CD8-positive, alpha-beta memory T cell (primary cell): ENCODE data around the gene C2orf80. TPM values are rescaled to one million over a fixed set of nuclear protein-coding genes. Genes with fewer than 3 reads are reported as not detected.
"Not testable (repeated sequence)": the region's sequence is repeated elsewhere in the genome, so short reads cannot be mapped to it uniquely, and the experiment has no call there.

Source experiments
- CTCF ChIA-PET: fragments of 350-600 bp; sonication (Branson Sonifier 250); formaldehyde crosslinking; loops from one replicate; lab custom pipeline; 2021; ENCODE audit warnings: antibody characterized with exemption; lab: Charles Lee
- POLR2A ChIA-PET: fragments of 350-600 bp; sonication (Branson Sonifier 250); formaldehyde crosslinking; loops from one replicate; lab custom pipeline; 2021; ENCODE audit warnings: antibody characterized with exemption; lab: Charles Lee
- DNase-seq, 5 donors: peaks; one replicate each; pipeline versions ENCODE4 v3.0.0 to v3.0.0-alpha.2; 2020 to 2022; ENCODE audit warnings: mixed read lengths in 1 of 5
- H3K27ac ChIP-seq: one replicate; pipeline ENCODE4 v1.7.0; 2013; ENCODE audit warnings: low read depth, mild to moderate bottlenecking, low read length, moderate library complexity
- H3K27me3 ChIP-seq: 2 replicates; pipeline ENCODE4 v1.7.0; 2013; ENCODE audit warnings: low read length, mild to moderate bottlenecking; ENCODE audit not compliant: insufficient read depth, poor library complexity, severe bottlenecking
- H3K36me3 ChIP-seq: 2 replicates; pipeline ENCODE4 v1.7.0; 2013; ENCODE audit warnings: mild to moderate bottlenecking, low read length, moderate library complexity; ENCODE audit not compliant: insufficient read depth
- H3K4me1 ChIP-seq: 2 replicates; pipeline ENCODE4 v1.7.0; 2013; ENCODE audit warnings: mild to moderate bottlenecking, low read length, moderate library complexity; ENCODE audit not compliant: insufficient read depth
- H3K4me3 ChIP-seq: 2 replicates; pipeline ENCODE4 v1.7.0; 2013; ENCODE audit warnings: mild to moderate bottlenecking, low read length
- H3K9me3 ChIP-seq: 2 replicates; pipeline ENCODE4 v1.7.0; 2013; ENCODE audit warnings: mild to moderate bottlenecking, low read length
- H3K27ac Mint-ChIP-seq, 8 donors: one replicate each; pipeline ENCODE4 v1.8.0; 2020 to 2021; ENCODE audit warnings: mixed read lengths in 8 of 8, mild to moderate bottlenecking in 6 of 8, inconsistent platforms in 3 of 8, moderate library complexity in 3 of 8
- H3K27me3 Mint-ChIP-seq, 2 donors: one replicate each; pipeline ENCODE4 v1.8.0; 2020 to 2021; ENCODE audit warnings: mixed read lengths in 2 of 2, mild to moderate bottlenecking in 1 of 2, moderate library complexity in 1 of 2
- H3K36me3 Mint-ChIP-seq, 3 donors: one replicate each; pipeline ENCODE4 v1.8.0; 2020 to 2021; ENCODE audit warnings: mixed read lengths in 3 of 3, inconsistent platforms in 1 of 3, mild to moderate bottlenecking in 1 of 3
- H3K4me1 Mint-ChIP-seq, 3 donors: one replicate each; pipeline ENCODE4 v1.8.0; 2020 to 2021; ENCODE audit warnings: mixed read lengths in 3 of 3, inconsistent platforms in 1 of 3, mild to moderate bottlenecking in 1 of 3
- H3K4me3 Mint-ChIP-seq, 7 donors: one replicate each; pipeline ENCODE4 v1.8.0; 2020 to 2021; ENCODE audit warnings: mixed read lengths in 7 of 7, mild to moderate bottlenecking in 6 of 7, moderate library complexity in 4 of 7, inconsistent platforms in 2 of 7
- H3K9me3 Mint-ChIP-seq, 5 donors: one replicate each; pipeline ENCODE4 v1.8.0; 2020 to 2022; ENCODE audit warnings: mixed read lengths in 5 of 5, mild to moderate bottlenecking in 3 of 5, moderate library complexity in 2 of 5, inconsistent platforms in 1 of 5
- polyA plus RNA-seq: library from polyadenylated mRNA; unstranded; fragments of 300-500 nt; fragmentation: Illumina TruSeq; gene quantifications from one replicate; pipeline ENCODE4 v1.2.3, GENCODE V29; 2021
- total RNA-seq, 2 experiments: library from RNA; stranded (reverse); gene quantifications; one replicate each; pipeline ENCODE4 v1.2.3, GENCODE V29; 2021

C2orf80 gene
- total and polyA plus RNA-seq, 3 experiments from 2014 or later = not detected

DNA sequence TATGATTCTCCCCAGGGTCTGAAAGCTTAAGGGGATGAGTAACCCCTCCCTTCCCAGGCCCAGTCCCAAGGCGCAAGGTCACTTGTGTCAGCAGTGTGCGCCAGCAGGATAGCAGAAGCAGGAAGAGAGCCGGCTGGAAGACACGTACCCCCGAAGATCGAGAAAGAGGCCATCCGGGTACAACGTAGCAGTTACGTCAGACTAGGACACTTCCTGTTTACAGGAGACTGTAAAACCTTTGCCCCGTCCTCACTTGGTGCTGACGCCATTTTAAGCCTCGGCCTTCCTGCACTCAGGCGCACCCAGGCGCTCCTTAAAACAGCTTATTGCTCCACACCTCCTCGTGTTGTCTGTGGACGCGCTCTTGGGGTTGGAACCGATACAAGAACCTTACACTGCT is 50.4 kb downstream of the C2orf80 start:
- ChIA-PET CTCF (no interaction called here), POLR2A (no interaction called here)
- H3K4me1 ChIP-seq = peaks cover 7% of the 10 kb centered on the region
- no peak for DNase-seq
- H3K9me3 ChIP-seq = no peaks in the 10 kb centered on the region
- Mint-ChIP-seq H3K9me3 (peaks cover 0 to 6% (median 0%) of the 10 kb centered on the region in 5 donors), H3K27ac (no peak overlapping the region), H3K4me3 (no peak overlapping the region), H3K4me1 (peaks cover 6 to 11% (median 8%) of the 10 kb centered on the region in 3 donors), H3K36me3 (peaks cover 0 to 4% (median 0%) of the 10 kb centered on the region in 3 donors), H3K27me3 (peaks cover 0 to 4% of the 10 kb centered on the region in 2 donors)
- H3K27me3 ChIP-seq = no peaks in the 10 kb centered on the region
- H3K27ac ChIP-seq = no peak overlapping the region
- no peaks in the 10 kb centered on the region for H3K36me3 ChIP-seq
- no peak overlapping the region for H3K4me3 ChIP-seq

DNA sequence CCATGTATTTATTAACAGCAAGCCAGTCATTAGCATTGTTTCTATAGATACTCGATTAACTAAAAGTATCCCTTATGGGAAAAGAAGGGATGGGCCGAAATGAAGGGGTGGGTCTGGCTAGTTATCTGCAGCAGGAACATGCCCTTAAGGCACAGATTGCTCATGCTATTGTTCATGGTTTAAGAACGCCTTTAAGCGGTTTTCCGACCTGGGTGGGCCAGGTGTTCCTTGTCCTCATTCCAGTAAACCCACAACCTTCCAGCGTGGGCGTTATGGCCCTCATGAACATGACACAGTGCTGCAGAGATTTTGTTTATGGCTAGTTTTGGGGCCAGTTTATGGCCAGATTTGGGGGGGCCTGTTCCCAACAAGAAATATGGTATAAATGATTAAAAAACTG is 51.5 kb downstream of the C2orf80 start:
- H3K4me1 ChIP-seq, CTCF ChIA-PET, H3K9me3 Mint-ChIP-seq, H3K4me3 Mint-ChIP-seq, H3K27ac Mint-ChIP-seq, H3K36me3 Mint-ChIP-seq, H3K27ac ChIP-seq, DNase-seq, POLR2A ChIA-PET, H3K36me3 ChIP-seq, H3K9me3 ChIP-seq, H3K27me3 ChIP-seq, H3K4me3 ChIP-seq, H3K27me3 Mint-ChIP-seq: not testable (repeated sequence)
- H3K4me1 Mint-ChIP-seq = peaks cover 6 to 11% (median 8%) of the 10 kb centered on the region in 3 donors

DNA sequence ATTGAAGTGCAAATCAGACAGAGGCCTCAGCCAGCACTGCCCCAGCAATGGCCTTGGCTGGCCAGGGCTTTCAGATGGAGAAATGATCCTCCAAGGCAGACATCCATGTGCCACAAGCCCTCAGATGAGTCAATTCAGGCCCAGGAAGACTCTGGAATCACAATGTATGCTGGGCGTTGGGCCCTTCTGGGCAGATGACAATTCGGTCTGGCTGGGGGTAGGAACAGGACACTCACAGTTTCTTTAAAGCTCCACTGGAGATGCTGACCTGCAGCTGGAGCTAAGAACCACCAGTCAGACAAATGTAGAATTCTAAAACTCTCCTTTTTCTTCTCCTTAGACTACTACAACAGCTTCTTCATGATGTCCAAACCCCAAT is 53.1 kb downstream of the C2orf80 start:
- peaks cover 7% of the 10 kb centered on the region for H3K4me1 ChIP-seq
- Mint-ChIP-seq H3K9me3 (peaks cover 0 to 6% (median 0%) of the 10 kb centered on the region in 5 donors), H3K4me1 (peaks cover 6 to 11% (median 8%) of the 10 kb centered on the region in 3 donors), H3K27ac (no peak overlapping the region), H3K27me3 (peaks cover 4 to 6% of the 10 kb centered on the region in 2 donors), H3K4me3 (no peak overlapping the region), H3K36me3 (peaks cover 0 to 4% (median 0%) of the 10 kb centered on the region in 3 donors)
- ChIA-PET CTCF (no interaction called here), POLR2A (no interaction called here)
- H3K4me3 ChIP-seq = no peak overlapping the region
- no peak for DNase-seq
- H3K27me3 ChIP-seq = no peaks in the 10 kb centered on the region
- H3K9me3 ChIP-seq = no peaks in the 10 kb centered on the region
- no peaks in the 10 kb centered on the region for H3K36me3 ChIP-seq
- no peak overlapping the region for H3K27ac ChIP-seq

DNA sequence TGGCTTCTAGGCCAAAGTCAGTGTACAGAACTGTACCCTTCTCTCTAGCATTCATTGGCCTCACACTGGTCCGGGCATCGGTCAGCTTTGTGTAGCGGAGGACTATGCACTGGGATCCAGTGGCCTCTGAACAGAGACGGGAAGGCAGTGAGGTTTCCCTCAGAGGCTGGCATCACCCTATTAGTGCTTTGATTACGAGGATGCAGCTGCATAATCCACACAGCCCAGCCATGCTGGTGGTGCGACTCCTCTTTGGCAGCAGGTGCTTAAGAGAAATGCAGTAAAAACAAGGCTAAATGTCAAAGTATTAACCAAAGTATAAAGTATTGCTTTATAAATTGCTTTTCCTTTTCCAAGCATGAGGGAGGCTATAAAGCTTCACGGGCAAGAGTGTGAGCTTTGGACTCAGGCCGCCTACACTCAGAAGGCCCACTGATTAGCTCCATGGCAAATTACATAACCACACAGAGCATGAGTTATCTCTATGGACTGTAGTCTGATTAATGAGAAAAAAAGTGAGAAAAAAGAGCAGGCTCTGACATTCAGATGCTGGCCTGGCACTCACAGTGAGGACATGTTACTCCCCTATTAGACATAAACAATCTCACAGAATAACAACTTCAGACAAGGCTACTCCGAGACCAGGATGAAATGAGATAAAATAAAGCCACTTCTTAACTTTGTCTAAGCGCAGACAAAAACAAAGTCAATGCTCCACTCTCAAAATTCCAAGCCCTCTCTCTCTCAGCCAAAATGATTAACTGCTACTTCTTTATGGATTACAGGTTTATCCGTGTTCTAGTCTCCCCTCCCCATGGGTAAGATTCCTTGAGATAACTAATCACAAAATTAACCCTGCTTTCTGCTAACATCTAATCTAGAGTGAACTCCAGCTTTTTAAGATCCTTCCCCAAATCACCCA is 53.8 kb downstream of the C2orf80 start:
- Histone ChIP-seq H3K27me3 (no peaks in the 10 kb centered on the region), H3K9me3 (no peaks in the 10 kb centered on the region), H3K36me3 (no peaks in the 10 kb centered on the region), H3K4me1 (peaks cover 7% of the 10 kb centered on the region), H3K27ac (no peak overlapping the region), H3K4me3 (no peak overlapping the region)
- Mint-ChIP-seq H3K4me1 (peaks cover 6 to 11% (median 8%) of the 10 kb centered on the region in 3 donors), H3K27me3 (peaks cover 4 to 6% of the 10 kb centered on the region in 2 donors), H3K27ac (no peak overlapping the region), H3K4me3 (no peak overlapping the region), H3K9me3 (peaks cover 0 to 6% (median 0%) of the 10 kb centered on the region in 5 donors), H3K36me3 (peaks cover 0 to 4% (median 0%) of the 10 kb centered on the region in 3 donors)
- CTCF ChIA-PET = no interaction called here
- DNase-seq = no peak
- POLR2A ChIA-PET = no interaction called here

DNA sequence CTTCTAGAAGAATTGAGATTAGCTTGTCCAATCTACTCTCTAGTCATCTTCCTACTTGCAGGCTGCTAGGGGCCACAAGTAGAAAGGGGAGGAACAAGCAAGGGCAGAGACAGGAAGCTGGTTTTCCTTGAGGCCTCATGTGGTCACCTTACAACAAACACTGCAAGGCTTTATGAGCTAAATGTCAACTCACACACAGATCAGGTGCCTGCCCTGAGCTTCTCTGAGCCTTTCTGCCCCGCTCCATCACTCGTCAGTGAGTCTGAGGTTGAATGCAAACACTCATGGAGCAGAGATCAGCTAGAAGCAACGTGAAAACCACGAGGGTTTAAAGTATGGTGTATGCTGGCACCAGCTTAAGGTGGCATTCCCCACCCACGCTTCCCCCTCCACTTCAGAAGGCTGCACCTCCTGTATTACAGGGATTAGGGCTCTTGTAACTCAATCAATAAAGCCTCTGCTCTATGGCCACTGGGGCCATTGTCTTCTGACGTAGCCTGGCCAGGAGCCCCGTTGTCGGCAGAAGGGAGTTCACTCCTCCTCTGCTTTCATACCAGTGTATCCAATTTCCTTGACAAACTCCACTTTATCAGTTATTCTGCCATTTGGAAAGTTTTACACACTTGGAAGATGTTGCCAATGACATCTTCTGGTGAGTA is 54.8 kb downstream of the C2orf80 start:
- Histone ChIP-seq H3K4me1 (peaks cover 7% of the 10 kb centered on the region), H3K4me3 (no peak overlapping the region), H3K27ac (no peak overlapping the region), H3K9me3 (no peaks in the 10 kb centered on the region), H3K36me3 (no peaks in the 10 kb centered on the region), H3K27me3 (no peaks in the 10 kb centered on the region)
- Mint-ChIP-seq H3K36me3 (peaks cover 0 to 4% (median 0%) of the 10 kb centered on the region in 3 donors), H3K4me1 (peaks cover 6 to 11% (median 8%) of the 10 kb centered on the region in 3 donors), H3K27ac (peak overlapping the region in 1 of 8 donors; percentile 61), H3K27me3 (peaks cover 4 to 7% of the 10 kb centered on the region in 2 donors), H3K9me3 (peaks cover 0 to 6% (median 0%) of the 10 kb centered on the region in 5 donors), H3K4me3 (peak overlapping the region in 1 of 7 donors; percentile 15)
- peak in 1 of 5 donors; percentile 14 for DNase-seq
- ChIA-PET CTCF (no interaction called here), POLR2A (no interaction called here)

DNA sequence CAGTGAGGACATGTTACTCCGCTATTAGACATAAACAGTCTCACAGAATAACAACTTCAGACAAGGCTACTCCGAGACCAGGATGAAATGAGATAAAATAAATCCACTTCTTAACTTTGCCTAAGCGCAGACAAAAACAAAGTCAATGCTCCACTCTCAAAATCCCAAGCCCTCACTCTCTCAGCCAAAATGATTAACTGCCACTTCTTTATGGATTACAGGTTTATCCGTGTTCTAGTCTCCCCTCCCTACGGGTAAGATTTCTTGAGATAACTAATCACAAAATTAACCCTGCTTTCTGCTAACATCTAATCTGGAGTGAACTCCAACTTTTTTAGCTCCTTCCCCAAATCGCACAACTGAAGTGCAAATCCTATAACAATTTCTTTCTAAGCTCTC is 59.1 kb downstream of the C2orf80 start:
- H3K27me3 Mint-ChIP-seq = peaks cover 2 to 17% of the 10 kb centered on the region in 2 donors
- H3K4me1 ChIP-seq = peaks cover 7% of the 10 kb centered on the region
- H3K9me3 ChIP-seq = no peaks in the 10 kb centered on the region
- H3K27ac Mint-ChIP-seq = no peak overlapping the region
- no peak overlapping the region for H3K4me3 Mint-ChIP-seq
- DNase-seq = no peak
- ChIA-PET POLR2A (no interaction called here), CTCF (no interaction called here)
- peaks cover 6 to 9% (median 8%) of the 10 kb centered on the region in 3 donors for H3K4me1 Mint-ChIP-seq
- no peaks in the 10 kb centered on the region for H3K9me3 Mint-ChIP-seq
- H3K4me3 ChIP-seq = no peak overlapping the region
- H3K27me3 ChIP-seq = no peaks in the 10 kb centered on the region
- H3K36me3 ChIP-seq = no peaks in the 10 kb centered on the region
- no peaks in the 10 kb centered on the region for H3K36me3 Mint-ChIP-seq
- no peak overlapping the region for H3K27ac ChIP-seq

DNA sequence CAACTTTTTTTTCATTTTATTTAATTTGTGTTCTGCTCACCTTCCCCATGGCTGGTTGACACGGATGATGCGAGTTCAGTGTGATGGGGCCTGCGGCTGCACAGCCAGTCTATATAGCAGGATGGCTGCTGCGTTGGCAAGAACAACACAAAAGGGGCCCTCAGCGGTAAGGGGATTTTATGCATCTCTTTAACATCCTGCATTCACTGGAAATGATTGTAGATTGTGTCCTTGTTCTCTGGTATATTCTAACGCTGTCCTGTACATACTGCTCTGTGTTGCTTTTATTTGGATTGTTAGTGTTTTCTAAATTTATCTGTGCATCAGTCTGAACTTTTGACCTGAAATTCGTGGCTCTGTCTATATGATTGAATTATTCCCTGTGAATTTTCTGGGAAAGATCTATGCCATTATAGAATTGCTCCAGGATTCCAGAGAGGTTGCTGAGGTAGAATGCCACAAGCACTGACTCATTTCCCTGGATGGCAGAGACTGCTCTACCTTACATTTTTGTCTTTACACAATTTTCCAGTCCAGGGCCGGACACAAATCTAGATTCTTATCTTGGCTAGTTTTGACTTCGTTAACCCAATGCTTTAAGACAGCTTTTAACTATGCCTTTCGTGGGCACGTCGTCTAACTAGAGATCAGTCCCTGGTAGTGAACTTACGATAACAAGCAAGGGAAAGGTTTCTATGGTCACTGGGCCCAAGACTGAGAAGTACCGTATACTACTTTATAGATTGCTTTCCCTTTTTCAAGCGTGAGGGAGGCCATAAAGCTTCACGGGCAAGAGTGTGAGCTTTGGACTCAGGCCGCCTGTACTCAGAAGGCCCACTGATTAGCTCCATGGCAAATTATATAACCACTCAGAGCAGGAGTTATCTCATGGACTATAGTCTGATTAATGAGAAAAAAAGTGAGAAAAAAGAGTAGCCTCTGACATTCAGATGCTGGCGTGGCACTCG is 59.8 kb downstream of the C2orf80 start, which contains the start of gene CRYGC:
CRYGC (minus strand) TSS at position 85 of the 968 bp plus-strand sequence; CDS start at position 49, 36 bp downstream.
- no peaks in the 10 kb centered on the region for H3K36me3 ChIP-seq
- DNase-seq = no peak
- H3K4me1 ChIP-seq = peaks cover 2% of the 10 kb centered on the region
- H3K4me1 Mint-ChIP-seq = peaks cover 0 to 6% (median 3%) of the 10 kb centered on the region in 3 donors
- H3K9me3 ChIP-seq = no peaks in the 10 kb centered on the region
- no peaks in the 10 kb centered on the region for H3K9me3 Mint-ChIP-seq
- no peak within 1 kb of the TSS for H3K4me3 ChIP-seq
- ChIA-PET CTCF (no interaction called here), POLR2A (no interaction called here)
- no peak within 1 kb of the TSS for H3K27ac ChIP-seq
- H3K27me3 ChIP-seq = no peaks in the 10 kb centered on the region
- H3K36me3 Mint-ChIP-seq = peaks cover 0 to 1% (median 0%) of the 10 kb centered on the region in 3 donors
- H3K4me3 Mint-ChIP-seq = no peak within 1 kb of the TSS
- peaks cover 9 to 24% of the 10 kb centered on the region in 2 donors for H3K27me3 Mint-ChIP-seq
- H3K27ac Mint-ChIP-seq = no peak within 1 kb of the TSS
